Measurements from ENCODE around the gene ADAMTS12.

DNA sequence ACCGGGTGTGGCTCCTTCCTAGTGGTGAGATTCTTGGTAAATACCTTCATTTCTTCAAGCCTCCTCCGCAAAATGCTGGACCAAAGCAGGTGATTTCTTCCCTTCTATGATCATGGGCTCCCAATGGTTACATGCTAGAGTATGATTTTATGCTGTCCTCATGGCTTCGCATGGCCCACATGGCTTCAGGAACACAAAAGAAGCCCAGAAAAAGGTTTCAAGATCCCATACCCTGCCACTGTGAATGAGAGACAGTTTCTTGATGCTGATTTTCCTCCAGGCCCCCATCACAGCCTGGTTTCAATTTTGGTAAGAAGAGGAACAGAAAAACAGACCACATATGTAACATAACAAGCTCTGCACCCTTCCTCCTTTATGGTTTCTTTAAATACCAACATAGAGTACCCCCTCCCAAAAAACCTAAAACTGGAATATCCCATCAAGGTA lies 42.0 kb upstream of the ADAMTS12 start:
- no peak for TF ChIP-seq ZFX (IDR thresholded peaks at IDR 0.05; ENCODE audit: borderline replicate concordance)
- TF ChIP-seq, protein P1, sequence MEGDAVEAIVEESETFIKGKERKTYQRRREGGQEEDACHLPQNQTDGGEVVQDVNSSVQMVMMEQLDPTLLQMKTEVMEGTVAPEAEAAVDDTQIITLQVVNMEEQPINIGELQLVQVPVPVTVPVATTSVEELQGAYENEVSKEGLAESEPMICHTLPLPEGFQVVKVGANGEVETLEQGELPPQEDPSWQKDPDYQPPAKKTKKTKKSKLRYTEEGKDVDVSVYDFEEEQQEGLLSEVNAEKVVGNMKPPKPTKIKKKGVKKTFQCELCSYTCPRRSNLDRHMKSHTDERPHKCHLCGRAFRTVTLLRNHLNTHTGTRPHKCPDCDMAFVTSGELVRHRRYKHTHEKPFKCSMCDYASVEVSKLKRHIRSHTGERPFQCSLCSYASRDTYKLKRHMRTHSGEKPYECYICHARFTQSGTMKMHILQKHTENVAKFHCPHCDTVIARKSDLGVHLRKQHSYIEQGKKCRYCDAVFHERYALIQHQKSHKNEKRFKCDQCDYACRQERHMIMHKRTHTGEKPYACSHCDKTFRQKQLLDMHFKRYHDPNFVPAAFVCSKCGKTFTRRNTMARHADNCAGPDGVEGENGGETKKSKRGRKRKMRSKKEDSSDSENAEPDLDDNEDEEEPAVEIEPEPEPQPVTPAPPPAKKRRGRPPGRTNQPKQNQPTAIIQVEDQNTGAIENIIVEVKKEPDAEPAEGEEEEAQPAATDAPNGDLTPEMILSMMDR (IDR thresholded peaks at IDR 0.05): no peak
